ENCODE measurements around the gene RCC1. TPM values are rescaled to one million over a fixed set of nuclear protein-coding genes. Genes with fewer than 3 reads are reported as not detected.

The RCC1 gene
- total RNA-seq, 1 experiment from 2014 or later, result 103 TPM

DNA sequence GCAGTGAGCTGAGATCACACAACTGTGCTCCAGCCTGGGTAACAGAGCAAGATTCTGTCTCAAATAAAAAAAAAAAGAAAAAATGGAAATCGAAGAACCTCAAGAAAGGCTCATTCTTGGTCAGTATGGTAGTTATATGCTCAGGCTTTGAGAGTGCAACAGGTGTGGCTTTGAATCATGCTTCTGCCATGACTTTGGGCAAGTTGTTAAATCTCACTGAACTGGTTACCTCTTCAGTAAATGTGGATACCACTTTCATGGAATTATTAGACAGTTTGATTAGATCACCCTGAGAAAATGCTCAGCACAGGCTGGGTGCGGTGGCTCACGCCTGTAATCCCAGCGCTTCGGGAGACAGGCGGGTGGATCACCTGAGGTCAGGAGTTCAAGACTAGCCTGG, 59.9 kb downstream of the RCC1 start (continued):
- TF ChIP-seq, protein P1, sequence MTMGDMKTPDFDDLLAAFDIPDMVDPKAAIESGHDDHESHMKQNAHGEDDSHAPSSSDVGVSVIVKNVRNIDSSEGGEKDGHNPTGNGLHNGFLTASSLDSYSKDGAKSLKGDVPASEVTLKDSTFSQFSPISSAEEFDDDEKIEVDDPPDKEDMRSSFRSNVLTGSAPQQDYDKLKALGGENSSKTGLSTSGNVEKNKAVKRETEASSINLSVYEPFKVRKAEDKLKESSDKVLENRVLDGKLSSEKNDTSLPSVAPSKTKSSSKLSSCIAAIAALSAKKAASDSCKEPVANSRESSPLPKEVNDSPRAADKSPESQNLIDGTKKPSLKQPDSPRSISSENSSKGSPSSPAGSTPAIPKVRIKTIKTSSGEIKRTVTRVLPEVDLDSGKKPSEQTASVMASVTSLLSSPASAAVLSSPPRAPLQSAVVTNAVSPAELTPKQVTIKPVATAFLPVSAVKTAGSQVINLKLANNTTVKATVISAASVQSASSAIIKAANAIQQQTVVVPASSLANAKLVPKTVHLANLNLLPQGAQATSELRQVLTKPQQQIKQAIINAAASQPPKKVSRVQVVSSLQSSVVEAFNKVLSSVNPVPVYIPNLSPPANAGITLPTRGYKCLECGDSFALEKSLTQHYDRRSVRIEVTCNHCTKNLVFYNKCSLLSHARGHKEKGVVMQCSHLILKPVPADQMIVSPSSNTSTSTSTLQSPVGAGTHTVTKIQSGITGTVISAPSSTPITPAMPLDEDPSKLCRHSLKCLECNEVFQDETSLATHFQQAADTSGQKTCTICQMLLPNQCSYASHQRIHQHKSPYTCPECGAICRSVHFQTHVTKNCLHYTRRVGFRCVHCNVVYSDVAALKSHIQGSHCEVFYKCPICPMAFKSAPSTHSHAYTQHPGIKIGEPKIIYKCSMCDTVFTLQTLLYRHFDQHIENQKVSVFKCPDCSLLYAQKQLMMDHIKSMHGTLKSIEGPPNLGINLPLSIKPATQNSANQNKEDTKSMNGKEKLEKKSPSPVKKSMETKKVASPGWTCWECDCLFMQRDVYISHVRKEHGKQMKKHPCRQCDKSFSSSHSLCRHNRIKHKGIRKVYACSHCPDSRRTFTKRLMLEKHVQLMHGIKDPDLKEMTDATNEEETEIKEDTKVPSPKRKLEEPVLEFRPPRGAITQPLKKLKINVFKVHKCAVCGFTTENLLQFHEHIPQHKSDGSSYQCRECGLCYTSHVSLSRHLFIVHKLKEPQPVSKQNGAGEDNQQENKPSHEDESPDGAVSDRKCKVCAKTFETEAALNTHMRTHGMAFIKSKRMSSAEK (CRISPR knock-in tag; IDR thresholded peaks at IDR 0.05; ENCODE audit: borderline replicate concordance), result no peak
- TF ChIP-seq GABPB1 (CRISPR knock-in tag; IDR thresholded peaks at IDR 0.05), result no peak
- no peak for TF ChIP-seq ZNF138 (CRISPR knock-in tag; conservative IDR thresholded peaks at IDR 0.05)
- TF ChIP-seq, protein P2, sequence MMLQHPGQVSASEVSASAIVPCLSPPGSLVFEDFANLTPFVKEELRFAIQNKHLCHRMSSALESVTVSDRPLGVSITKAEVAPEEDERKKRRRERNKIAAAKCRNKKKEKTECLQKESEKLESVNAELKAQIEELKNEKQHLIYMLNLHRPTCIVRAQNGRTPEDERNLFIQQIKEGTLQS (CRISPR knock-in tag; conservative IDR thresholded peaks at IDR 0.05), result no peak
- TF ChIP-seq, protein P3, sequence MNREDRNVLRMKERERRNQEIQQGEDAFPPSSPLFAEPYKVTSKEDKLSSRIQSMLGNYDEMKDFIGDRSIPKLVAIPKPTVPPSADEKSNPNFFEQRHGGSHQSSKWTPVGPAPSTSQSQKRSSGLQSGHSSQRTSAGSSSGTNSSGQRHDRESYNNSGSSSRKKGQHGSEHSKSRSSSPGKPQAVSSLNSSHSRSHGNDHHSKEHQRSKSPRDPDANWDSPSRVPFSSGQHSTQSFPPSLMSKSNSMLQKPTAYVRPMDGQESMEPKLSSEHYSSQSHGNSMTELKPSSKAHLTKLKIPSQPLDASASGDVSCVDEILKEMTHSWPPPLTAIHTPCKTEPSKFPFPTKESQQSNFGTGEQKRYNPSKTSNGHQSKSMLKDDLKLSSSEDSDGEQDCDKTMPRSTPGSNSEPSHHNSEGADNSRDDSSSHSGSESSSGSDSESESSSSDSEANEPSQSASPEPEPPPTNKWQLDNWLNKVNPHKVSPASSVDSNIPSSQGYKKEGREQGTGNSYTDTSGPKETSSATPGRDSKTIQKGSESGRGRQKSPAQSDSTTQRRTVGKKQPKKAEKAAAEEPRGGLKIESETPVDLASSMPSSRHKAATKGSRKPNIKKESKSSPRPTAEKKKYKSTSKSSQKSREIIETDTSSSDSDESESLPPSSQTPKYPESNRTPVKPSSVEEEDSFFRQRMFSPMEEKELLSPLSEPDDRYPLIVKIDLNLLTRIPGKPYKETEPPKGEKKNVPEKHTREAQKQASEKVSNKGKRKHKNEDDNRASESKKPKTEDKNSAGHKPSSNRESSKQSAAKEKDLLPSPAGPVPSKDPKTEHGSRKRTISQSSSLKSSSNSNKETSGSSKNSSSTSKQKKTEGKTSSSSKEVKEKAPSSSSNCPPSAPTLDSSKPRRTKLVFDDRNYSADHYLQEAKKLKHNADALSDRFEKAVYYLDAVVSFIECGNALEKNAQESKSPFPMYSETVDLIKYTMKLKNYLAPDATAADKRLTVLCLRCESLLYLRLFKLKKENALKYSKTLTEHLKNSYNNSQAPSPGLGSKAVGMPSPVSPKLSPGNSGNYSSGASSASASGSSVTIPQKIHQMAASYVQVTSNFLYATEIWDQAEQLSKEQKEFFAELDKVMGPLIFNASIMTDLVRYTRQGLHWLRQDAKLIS (CRISPR knock-in tag; IDR thresholded peaks at IDR 0.05; ENCODE audit: borderline replicate concordance), result no peak
- TF ChIP-seq SMAD3 (CRISPR knock-in tag; IDR thresholded peaks at IDR 0.05; ENCODE audit: borderline replicate concordance), result no peak
- TF ChIP-seq, protein P4, sequence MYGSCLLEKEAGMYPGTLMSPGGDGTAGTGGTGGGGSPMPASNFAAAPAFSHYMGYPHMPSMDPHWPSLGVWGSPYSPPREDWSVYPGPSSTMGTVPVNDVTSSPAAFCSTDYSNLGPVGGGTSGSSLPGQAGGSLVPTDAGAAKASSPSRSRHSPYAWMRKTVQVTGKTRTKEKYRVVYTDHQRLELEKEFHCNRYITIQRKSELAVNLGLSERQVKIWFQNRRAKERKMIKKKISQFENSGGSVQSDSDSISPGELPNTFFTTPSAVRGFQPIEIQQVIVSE (CRISPR knock-in tag; IDR thresholded peaks at IDR 0.05; ENCODE audit: borderline replicate concordance), result no peak

DNA sequence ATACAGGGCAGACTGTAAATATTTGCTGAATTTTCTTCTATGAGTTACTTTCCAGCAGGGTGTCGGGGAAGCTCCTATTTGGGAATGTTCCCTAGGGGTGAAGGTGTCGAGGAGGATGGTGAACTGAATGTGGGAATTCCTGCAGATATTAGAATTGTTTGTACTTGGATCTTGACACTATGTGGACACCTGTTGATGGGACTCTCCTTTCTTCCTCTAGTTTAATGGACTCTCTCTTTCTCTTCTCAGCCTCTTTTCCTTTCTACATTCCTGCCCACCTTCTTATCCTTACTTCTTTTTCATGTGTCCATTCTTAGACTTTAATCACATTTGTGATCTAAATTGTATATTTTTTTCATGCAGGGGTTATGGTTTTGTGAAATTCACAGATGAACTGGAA, 61.1 kb downstream of the RCC1 start:
- DNase-seq (ENCODE audit: low spot score) (no peak), ATAC-seq (no peak)
- Mint-ChIP-seq H3K36me3 (peaks cover 59% of the 10 kb centered on the region), H3K4me1 (no peaks in the 10 kb centered on the region), H3K4me3 (no peak overlapping the region), H3K27ac (no peak overlapping the region), H3K9me3 (no peaks in the 10 kb centered on the region), H3K27me3 (ENCODE audit: low read depth) (no peaks in the 10 kb centered on the region)
- ChIA-PET POLR2A (interaction anchor here (0.7 kb wide), 1 partner anchor 10 kb away, joined by 7 read pairs; no protein-coding TSS in a partner anchor), CTCF (no interaction called here)
- TF ChIP-seq SMAD4 (CRISPR knock-in tag; IDR thresholded peaks at IDR 0.05) (no peak), NFE2L1 (CRISPR knock-in tag; IDR thresholded peaks at IDR 0.05) (no peak)
- TF ChIP-seq, protein P5, sequence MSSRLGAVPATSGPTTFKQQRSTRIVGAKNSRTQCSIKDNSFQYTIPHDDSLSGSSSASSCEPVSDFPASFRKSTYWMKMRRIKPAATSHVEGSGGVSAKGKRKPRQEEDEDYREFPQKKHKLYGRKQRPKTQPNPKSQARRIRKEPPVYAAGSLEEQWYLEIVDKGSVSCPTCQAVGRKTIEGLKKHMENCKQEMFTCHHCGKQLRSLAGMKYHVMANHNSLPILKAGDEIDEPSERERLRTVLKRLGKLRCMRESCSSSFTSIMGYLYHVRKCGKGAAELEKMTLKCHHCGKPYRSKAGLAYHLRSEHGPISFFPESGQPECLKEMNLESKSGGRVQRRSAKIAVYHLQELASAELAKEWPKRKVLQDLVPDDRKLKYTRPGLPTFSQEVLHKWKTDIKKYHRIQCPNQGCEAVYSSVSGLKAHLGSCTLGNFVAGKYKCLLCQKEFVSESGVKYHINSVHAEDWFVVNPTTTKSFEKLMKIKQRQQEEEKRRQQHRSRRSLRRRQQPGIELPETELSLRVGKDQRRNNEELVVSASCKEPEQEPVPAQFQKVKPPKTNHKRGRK (CRISPR knock-in tag; IDR thresholded peaks at IDR 0.05; ENCODE audit: borderline replicate concordance), result no peak
- TF ChIP-seq, protein P6, sequence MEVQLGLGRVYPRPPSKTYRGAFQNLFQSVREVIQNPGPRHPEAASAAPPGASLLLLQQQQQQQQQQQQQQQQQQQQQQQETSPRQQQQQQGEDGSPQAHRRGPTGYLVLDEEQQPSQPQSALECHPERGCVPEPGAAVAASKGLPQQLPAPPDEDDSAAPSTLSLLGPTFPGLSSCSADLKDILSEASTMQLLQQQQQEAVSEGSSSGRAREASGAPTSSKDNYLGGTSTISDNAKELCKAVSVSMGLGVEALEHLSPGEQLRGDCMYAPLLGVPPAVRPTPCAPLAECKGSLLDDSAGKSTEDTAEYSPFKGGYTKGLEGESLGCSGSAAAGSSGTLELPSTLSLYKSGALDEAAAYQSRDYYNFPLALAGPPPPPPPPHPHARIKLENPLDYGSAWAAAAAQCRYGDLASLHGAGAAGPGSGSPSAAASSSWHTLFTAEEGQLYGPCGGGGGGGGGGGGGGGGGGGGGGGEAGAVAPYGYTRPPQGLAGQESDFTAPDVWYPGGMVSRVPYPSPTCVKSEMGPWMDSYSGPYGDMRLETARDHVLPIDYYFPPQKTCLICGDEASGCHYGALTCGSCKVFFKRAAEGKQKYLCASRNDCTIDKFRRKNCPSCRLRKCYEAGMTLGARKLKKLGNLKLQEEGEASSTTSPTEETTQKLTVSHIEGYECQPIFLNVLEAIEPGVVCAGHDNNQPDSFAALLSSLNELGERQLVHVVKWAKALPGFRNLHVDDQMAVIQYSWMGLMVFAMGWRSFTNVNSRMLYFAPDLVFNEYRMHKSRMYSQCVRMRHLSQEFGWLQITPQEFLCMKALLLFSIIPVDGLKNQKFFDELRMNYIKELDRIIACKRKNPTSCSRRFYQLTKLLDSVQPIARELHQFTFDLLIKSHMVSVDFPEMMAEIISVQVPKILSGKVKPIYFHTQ (CRISPR knock-in tag; IDR thresholded peaks at IDR 0.05), result no peak
- TF ChIP-seq, protein P7, sequence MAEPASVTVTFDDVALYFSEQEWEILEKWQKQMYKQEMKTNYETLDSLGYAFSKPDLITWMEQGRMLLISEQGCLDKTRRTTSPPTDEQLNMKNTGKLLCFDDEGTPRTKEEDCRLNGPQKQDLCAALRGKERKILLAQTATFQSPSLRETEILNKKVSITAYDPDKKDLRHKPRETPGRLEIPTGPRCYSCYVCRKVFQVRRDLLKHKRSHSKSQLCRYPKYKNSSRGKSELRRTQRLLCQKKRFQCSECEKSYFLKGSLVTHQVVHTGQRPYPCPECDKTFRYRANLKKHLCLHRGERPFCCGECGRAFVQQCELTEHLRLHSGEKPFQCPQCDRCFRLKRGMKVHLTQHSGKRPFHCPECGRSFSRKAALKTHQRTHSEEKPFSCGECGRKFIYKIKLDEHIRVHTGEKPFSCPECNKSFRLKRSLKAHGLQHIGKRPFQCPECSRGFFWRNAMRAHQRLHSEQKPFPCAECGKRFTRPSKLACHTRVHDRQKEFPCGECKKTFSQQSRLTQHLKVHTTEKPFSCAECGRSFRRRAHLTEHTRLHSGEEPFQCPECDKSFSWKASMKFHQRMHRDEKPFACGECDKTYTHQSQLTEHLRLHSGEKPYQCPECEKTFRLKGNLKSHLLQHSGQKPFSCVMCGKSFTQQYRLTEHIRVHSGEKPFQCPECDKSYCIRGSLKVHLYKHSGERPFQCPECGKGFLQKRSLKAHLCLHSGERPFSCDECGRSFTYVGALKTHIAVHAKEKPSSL (CRISPR knock-in tag; conservative IDR thresholded peaks at IDR 0.05), result no peak
- TF ChIP-seq, protein P8, sequence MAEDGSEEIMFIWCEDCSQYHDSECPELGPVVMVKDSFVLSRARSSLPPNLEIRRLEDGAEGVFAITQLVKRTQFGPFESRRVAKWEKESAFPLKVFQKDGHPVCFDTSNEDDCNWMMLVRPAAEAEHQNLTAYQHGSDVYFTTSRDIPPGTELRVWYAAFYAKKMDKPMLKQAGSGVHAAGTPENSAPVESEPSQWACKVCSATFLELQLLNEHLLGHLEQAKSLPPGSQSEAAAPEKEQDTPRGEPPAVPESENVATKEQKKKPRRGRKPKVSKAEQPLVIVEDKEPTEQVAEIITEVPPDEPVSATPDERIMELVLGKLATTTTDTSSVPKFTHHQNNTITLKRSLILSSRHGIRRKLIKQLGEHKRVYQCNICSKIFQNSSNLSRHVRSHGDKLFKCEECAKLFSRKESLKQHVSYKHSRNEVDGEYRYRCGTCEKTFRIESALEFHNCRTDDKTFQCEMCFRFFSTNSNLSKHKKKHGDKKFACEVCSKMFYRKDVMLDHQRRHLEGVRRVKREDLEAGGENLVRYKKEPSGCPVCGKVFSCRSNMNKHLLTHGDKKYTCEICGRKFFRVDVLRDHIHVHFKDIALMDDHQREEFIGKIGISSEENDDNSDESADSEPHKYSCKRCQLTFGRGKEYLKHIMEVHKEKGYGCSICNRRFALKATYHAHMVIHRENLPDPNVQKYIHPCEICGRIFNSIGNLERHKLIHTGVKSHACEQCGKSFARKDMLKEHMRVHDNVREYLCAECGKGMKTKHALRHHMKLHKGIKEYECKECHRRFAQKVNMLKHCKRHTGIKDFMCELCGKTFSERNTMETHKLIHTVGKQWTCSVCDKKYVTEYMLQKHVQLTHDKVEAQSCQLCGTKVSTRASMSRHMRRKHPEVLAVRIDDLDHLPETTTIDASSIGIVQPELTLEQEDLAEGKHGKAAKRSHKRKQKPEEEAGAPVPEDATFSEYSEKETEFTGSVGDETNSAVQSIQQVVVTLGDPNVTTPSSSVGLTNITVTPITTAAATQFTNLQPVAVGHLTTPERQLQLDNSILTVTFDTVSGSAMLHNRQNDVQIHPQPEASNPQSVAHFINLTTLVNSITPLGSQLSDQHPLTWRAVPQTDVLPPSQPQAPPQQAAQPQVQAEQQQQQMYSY (CRISPR knock-in tag; IDR thresholded peaks at IDR 0.05), result no peak
- TF ChIP-seq, protein P9, sequence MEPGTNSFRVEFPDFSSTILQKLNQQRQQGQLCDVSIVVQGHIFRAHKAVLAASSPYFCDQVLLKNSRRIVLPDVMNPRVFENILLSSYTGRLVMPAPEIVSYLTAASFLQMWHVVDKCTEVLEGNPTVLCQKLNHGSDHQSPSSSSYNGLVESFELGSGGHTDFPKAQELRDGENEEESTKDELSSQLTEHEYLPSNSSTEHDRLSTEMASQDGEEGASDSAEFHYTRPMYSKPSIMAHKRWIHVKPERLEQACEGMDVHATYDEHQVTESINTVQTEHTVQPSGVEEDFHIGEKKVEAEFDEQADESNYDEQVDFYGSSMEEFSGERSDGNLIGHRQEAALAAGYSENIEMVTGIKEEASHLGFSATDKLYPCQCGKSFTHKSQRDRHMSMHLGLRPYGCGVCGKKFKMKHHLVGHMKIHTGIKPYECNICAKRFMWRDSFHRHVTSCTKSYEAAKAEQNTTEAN (CRISPR knock-in tag; IDR thresholded peaks at IDR 0.05), result no peak
